ENCODE data around the gene SMIM44. TPM values are rescaled to one million over a fixed set of nuclear protein-coding genes. Genes with fewer than 3 reads are reported as not detected.

SMIM44 gene
- total RNA-seq, 1 donor from 2014 or later = not detected

DNA sequence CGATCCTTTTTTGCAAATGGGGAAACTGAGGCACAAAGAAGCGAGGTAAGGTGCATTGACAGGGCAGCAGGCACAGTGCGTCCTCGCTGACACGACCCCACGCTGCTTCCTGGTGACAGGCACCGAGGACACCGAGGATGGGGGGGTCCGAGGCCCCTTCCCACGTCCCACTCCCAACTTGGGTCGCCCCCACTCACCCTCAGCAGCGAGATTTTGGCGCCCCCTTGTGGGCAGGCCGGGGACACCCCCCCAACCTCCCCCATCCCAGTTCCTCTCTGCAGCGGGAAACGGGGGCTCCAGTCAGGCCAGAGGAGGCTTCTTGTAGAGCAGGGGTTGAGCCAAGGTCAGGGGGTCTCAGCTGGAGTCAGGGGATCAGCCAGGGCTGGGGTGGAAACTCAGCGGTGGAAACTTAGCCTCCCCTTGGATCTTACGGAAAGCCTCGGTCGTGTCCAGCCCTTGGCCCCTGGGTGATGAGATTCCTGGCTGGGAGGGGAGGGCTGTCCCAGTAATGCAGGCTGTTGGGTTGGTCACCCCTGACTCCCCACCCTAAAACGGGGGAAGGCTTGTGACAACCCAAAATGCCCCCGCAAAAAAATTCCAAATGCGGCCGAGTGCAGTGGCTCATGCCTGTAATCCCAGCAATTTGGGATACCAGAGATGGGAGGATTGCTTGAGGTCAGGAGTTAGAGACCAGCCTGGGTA lies 11.1 kb downstream of the SMIM44 start:
- no peaks in the 10 kb centered on the region for H3K4me1 Mint-ChIP-seq
- no peaks in the 10 kb centered on the region for H3K36me3 Mint-ChIP-seq (ENCODE audit: low read depth)
- peak; percentile 50 for DNase-seq (ENCODE audit: low read depth, low spot score)

GRCh38 chr19:3470500-3471128 lies 12.6 kb downstream of the SMIM44 start:
- H3K27me3 Mint-ChIP-seq (ENCODE audit: low read depth) = peaks cover 68% of the 10 kb centered on the region
- peaks cover 4% of the 10 kb centered on the region for H3K9me3 Mint-ChIP-seq
- no peak for DNase-seq (ENCODE audit: low read depth, low spot score)
- H3K4me3 Mint-ChIP-seq = no peak overlapping the region
- TF ChIP-seq CTCF (conservative IDR thresholded peaks at IDR 0.05) = no peak
- no peak overlapping the region for H3K27ac Mint-ChIP-seq (ENCODE audit: unreplicated experiment)
- no peaks in the 10 kb centered on the region for H3K36me3 Mint-ChIP-seq (ENCODE audit: low read depth)
- H3K4me1 Mint-ChIP-seq = no peaks in the 10 kb centered on the region

More for the DNA sequence above, 11.1 kb downstream of the SMIM44 start:
- Mint-ChIP-seq H3K9me3 (peaks cover 4% of the 10 kb centered on the region), H3K27ac (ENCODE audit: unreplicated experiment) (no peak overlapping the region), H3K4me3 (no peak overlapping the region), H3K27me3 (ENCODE audit: low read depth) (peaks cover 54% of the 10 kb centered on the region)
- peak; percentile 73 for TF ChIP-seq CTCF (conservative IDR thresholded peaks at IDR 0.05)

GRCh38 chr19:3469638-3470499 lies 13.4 kb downstream of the SMIM44 start:
- H3K9me3 Mint-ChIP-seq = peaks cover 4% of the 10 kb centered on the region
- no peak overlapping the region for H3K27ac Mint-ChIP-seq (ENCODE audit: unreplicated experiment)
- no peaks in the 10 kb centered on the region for H3K4me1 Mint-ChIP-seq
- peak overlapping the region; percentile 41 for H3K4me3 Mint-ChIP-seq
- no peaks in the 10 kb centered on the region for H3K36me3 Mint-ChIP-seq (ENCODE audit: low read depth)
- DNase-seq (ENCODE audit: low read depth, low spot score) = no peak
- TF ChIP-seq CTCF (conservative IDR thresholded peaks at IDR 0.05) = no peak
- H3K27me3 Mint-ChIP-seq (ENCODE audit: low read depth) = peaks cover 75% of the 10 kb centered on the region

- Mint-ChIP-seq H3K36me3 (ENCODE audit: low read depth) (no peaks in the 10 kb centered on the region), H3K9me3 (peaks cover 4% of the 10 kb centered on the region), H3K4me1 (no peaks in the 10 kb centered on the region), H3K4me3 (no peak overlapping the region), H3K27ac (ENCODE audit: unreplicated experiment) (no peak overlapping the region), H3K27me3 (ENCODE audit: low read depth) (peaks cover 82% of the 10 kb centered on the region)
- no peak for DNase-seq (ENCODE audit: low read depth, low spot score)
- no peak for TF ChIP-seq CTCF (conservative IDR thresholded peaks at IDR 0.05)
Observed at GRCh38 chr19:3468211-3468610, 15.0 kb downstream of the SMIM44 start.

GRCh38 chr19:3467437-3468198 lies 15.6 kb downstream of the SMIM44 start:
- Mint-ChIP-seq H3K4me1 (peaks cover 4% of the 10 kb centered on the region), H3K9me3 (peaks cover 4% of the 10 kb centered on the region), H3K4me3 (no peak overlapping the region), H3K27me3 (ENCODE audit: low read depth) (peaks cover 80% of the 10 kb centered on the region), H3K36me3 (ENCODE audit: low read depth) (no peaks in the 10 kb centered on the region), H3K27ac (ENCODE audit: unreplicated experiment) (no peak overlapping the region)
- DNase-seq (ENCODE audit: low read depth, low spot score) = no peak
- no peak for TF ChIP-seq CTCF (conservative IDR thresholded peaks at IDR 0.05)

All from neural crest cell (in vitro differentiated cells).